SK-N-MC (cell line): ENCODE results near the gene CDC25B.
"Not testable (repeated sequence)": the region's sequence is repeated elsewhere in the genome, so short reads cannot be mapped to it uniquely, and the experiment has no call there.

ENCODE experiments used
- EZH2 ChIP-seq: fragments of 200-600 bp; sonication (generic); IDR thresholded peaks from one replicate; pipeline ENCODE4 v1.6.1; 2017; ENCODE audit warnings: antibody characterized with exemption
- FOXP2 ChIP-seq: optimal IDR thresholded peaks from 2 replicates; pipeline ENCODE3; 2011; ENCODE audit warnings: mild to moderate bottlenecking, moderate library complexity; ENCODE audit not compliant: insufficient read depth; ENCODE audit errors: extremely low read length, control extremely low read depth
- POLR2AphosphoS5 ChIP-seq: IDR thresholded peaks from 2 replicates; pipeline ENCODE4 v1.6.1; 2012; ENCODE audit warnings: mild to moderate bottlenecking, low read depth, low read length, borderline replicate concordance

DNA sequence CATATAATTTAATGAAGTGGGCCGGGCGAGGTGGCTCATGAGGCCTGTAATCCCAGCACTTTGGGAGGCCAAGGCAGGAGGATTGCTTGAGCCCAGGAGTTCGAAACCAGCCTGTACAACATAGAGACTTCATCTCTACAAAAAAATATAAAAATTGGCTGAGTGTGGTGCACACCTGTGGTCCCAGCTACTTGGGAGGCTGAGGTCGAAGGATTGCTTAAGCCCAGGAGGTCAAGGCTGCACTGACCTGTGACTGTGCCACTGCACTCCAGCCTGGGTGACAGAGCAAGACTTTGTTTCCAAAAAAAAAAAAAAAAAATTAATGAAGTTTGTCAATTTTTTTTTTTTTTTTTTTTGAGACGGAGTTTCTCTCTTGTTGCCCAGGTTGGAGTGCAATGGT, 33.8 kb downstream of the CDC25B start:
- not testable (repeated sequence) for TF ChIP-seq EZH2, POLR2AphosphoS5, FOXP2
